HG03565 (cell line): ENCODE measurements around the gene NPC1.
"Not testable (repeated sequence)": the region's sequence is repeated elsewhere in the genome, so short reads cannot be mapped to it uniquely, and the experiment has no call there.

Experiments
- ATAC-seq: cut with Tn5 transposase; IDR thresholded peaks from one replicate; pipeline ENCODE4 v1.9.1; 2021; ENCODE audit warnings: mild to moderate bottlenecking, moderate library complexity; ENCODE audit not compliant: unreplicated experiment

Gene NPC1

GRCh38 chr18:23586249-23587196 is at the start of gene NPC1:
Gene NPC1 (minus strand): TSS chr18:23586506. CDS start chr18:23586343, 163 bp downstream.
- peak; percentile 91 for ATAC-seq

GRCh38 chr18:23636071-23636399 is 49.7 kb upstream of the NPC1 start:
- no peak for ATAC-seq

- ATAC-seq = no peak
These were observed 49.2 kb upstream of the NPC1 start for GRCh38 chr18:23635283-23636070.

- no peak for ATAC-seq
These were observed 48.4 kb upstream of the NPC1 start for GRCh38 chr18:23634692-23635091.

- no peak for ATAC-seq
These were observed 46.3 kb upstream of the NPC1 start for GRCh38 chr18:23632615-23633014.

GRCh38 chr18:23631746-23632145 is 45.4 kb upstream of the NPC1 start:
- no peak for ATAC-seq

- no peak for ATAC-seq
These were observed 45.0 kb upstream of the NPC1 start for GRCh38 chr18:23631312-23631711.

GRCh38 chr18:23629444-23629946 is 43.2 kb upstream of the NPC1 start:
- ATAC-seq = peak; percentile 61

GRCh38 chr18:23627970-23628369 is 41.7 kb upstream of the NPC1 start:
- no peak for ATAC-seq

- ATAC-seq = no peak
These were observed 41.0 kb upstream of the NPC1 start for GRCh38 chr18:23627321-23627720.

GRCh38 chr18:23626451-23627279 is 40.4 kb upstream of the NPC1 start:
- no peak for ATAC-seq

- ATAC-seq = no peak
These were observed 36.7 kb upstream of the NPC1 start for GRCh38 chr18:23623040-23623439.

GRCh38 chr18:23619388-23619881 is 33.1 kb upstream of the NPC1 start:
- ATAC-seq = no peak

- no peak for ATAC-seq
These were observed 32.6 kb upstream of the NPC1 start for GRCh38 chr18:23618862-23619387.

GRCh38 chr18:23617412-23618014 is 31.2 kb upstream of the NPC1 start:
- ATAC-seq = no peak

- no peak for ATAC-seq
These were observed 30.0 kb upstream of the NPC1 start for GRCh38 chr18:23616258-23616657.

GRCh38 chr18:23614891-23615290 is 28.6 kb upstream of the NPC1 start:
- ATAC-seq = no peak

GRCh38 chr18:23614413-23614812 is 28.1 kb upstream of the NPC1 start:
- no peak for ATAC-seq

- not testable (repeated sequence) for ATAC-seq
These were observed 26.8 kb upstream of the NPC1 start for GRCh38 chr18:23613091-23613475.
